ENCODE results near the gene UBL5. TPM values are rescaled to one million over a fixed set of nuclear protein-coding genes. Genes with fewer than 3 reads are reported as not detected.

Gene UBL5
- polyA plus RNA-seq, 1 of the 3 experiments (the other 2 are of a cell fraction): 2,602 TPM

DNA sequence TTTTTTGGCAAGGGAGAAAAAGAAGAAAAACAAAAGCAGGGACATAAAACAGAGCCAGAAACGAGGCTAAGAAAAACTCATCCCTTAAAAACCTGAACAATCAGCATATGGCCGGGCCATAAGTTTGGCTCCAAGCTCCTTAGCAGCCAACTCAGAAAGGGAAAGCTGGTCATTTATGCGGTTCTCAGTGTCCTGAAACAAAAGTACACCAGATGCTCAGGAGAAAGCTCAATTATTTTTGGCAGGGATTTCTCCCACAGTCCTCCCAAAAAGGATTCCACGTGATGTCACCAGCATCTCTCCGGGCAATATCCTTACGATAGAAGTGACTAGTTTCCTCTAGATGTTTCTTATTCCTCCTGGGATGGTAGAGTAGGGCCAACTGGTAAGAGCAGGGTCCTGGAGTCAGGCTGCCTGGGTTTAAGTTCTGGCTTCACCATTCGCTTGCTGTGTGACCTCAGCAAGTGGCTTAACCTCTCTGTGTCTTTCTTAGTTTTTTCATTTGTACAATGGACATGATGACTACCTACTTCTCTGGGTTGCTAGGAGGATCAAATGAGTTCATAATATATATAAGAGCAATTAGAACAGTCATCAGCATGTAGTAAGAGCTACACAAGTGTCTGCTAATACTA lies 41.4 kb downstream of the UBL5 start (continued):
- TF ChIP-seq RFX5 (IDR thresholded peaks at IDR 0.05; ENCODE audit: low read length) (no peak), EP300 (IDR thresholded peaks at IDR 0.05; ENCODE audit: borderline replicate concordance in 1 of 2, low read depth in 1 of 2, low read length in 1 of 2) (no peak)
- TF ChIP-seq, protein P1, sequence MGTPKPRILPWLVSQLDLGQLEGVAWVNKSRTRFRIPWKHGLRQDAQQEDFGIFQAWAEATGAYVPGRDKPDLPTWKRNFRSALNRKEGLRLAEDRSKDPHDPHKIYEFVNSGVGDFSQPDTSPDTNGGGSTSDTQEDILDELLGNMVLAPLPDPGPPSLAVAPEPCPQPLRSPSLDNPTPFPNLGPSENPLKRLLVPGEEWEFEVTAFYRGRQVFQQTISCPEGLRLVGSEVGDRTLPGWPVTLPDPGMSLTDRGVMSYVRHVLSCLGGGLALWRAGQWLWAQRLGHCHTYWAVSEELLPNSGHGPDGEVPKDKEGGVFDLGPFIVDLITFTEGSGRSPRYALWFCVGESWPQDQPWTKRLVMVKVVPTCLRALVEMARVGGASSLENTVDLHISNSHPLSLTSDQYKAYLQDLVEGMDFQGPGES (IDR thresholded peaks at IDR 0.05; ENCODE audit: low read depth, low read length): no peak

DNA sequence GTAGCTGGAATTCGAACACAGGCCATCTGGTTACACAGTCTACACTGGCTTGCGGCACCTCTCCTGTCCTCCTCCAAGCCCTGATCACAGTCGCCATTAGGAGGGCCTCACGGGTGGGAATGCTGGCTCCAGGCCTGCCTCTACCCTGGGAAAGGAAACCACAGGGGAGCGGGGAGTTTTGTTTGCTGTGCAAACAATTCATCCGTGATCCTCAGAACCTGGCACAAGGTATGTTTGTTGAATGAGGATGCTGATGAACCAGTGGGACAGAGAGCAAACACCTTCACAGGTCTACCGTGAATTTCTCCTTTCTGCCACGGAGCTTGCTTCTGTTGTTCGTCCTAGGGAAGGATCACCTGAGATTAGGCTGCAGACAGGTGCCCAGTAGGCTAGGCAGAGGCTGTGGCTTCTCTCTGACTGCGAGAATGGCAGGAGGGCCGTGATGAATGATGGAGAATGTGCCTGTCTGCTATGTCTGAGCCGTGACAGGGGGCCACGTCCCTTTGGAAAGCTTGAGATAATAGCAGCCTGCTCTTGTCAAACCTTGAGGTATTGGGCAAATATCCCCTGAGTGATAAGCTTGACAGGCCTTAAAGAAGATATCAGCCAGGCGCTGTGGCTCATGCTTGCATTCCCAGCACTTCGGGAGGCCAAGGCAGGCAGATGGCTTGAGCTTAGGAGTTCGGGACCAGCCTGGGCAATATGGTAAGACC lies 44.1 kb downstream of the UBL5 start:
- ChIA-PET CTCF (interaction anchor here (0.8 to 1.0 kb wide), 2 partner anchors 10 to 24 kb away, joined by 3 read pairs; no protein-coding TSS in a partner anchor), POLR2A (interaction anchor here (0.8 kb wide), 1 partner anchor 14 kb away, joined by 3 read pairs; no protein-coding TSS in a partner anchor)
- peaks cover 0 to 4% of the 10 kb centered on the region in 2 experiments; a peak in 1 of 4 replicates for H3K4me1 ChIP-seq (ENCODE audit: control insufficient read depth in 1 of 2, insufficient read depth in 2 of 2, low read depth in 1 of 2, low read length in 1 of 2)

More for the DNA sequence above, 44.1 kb downstream of the UBL5 start:
- Histone ChIP-seq H3K9me3 (no peaks in the 10 kb centered on the region), H4K20me1 (ENCODE audit: insufficient read depth) (no peaks in the 10 kb centered on the region), H3K27ac (ENCODE audit: low read depth in 2 of 2, low read length in 1 of 2) (no peak overlapping the region), H3K9ac (no peak overlapping the region), H3K9me2 (no peaks in the 10 kb centered on the region), H3K36me3 (replicated peaks in 1 of 2; ENCODE audit: control insufficient read depth in 1 of 2, insufficient read depth in 2 of 2, low read length in 1 of 2) (no peaks in the 10 kb centered on the region), H3K27me3 (ENCODE audit: insufficient read depth) (no peaks in the 10 kb centered on the region), H3K4me2 (no peak overlapping the region), H3F3A (replicated peaks; ENCODE audit: insufficient read depth) (no peaks in the 10 kb centered on the region), H2AFZ (ENCODE audit: low read depth) (no peak overlapping the region), H3K4me3 (ENCODE audit: low read depth in 2 of 2, low read length in 1 of 2) (no peak overlapping the region), H3K79me2 (ENCODE audit: insufficient read depth) (no peaks in the 10 kb centered on the region)
- 80% methylated on average over 15 of the region's 16 CpGs for WGBS (ENCODE audit: low lambda C conversion rate)
- DNase-seq: no peak
- no peak for TF ChIP-seq NRF1 (IDR thresholded peaks at IDR 0.05; ENCODE audit: low read depth, low read length)
- no peak for TF ChIP-seq FOXJ3 (CRISPR knock-in tag; IDR thresholded peaks at IDR 0.05)
- no peak for TF ChIP-seq TAF1 (IDR thresholded peaks at IDR 0.05; ENCODE audit: borderline replicate concordance, low read depth, low read length)
- TF ChIP-seq, protein P2, sequence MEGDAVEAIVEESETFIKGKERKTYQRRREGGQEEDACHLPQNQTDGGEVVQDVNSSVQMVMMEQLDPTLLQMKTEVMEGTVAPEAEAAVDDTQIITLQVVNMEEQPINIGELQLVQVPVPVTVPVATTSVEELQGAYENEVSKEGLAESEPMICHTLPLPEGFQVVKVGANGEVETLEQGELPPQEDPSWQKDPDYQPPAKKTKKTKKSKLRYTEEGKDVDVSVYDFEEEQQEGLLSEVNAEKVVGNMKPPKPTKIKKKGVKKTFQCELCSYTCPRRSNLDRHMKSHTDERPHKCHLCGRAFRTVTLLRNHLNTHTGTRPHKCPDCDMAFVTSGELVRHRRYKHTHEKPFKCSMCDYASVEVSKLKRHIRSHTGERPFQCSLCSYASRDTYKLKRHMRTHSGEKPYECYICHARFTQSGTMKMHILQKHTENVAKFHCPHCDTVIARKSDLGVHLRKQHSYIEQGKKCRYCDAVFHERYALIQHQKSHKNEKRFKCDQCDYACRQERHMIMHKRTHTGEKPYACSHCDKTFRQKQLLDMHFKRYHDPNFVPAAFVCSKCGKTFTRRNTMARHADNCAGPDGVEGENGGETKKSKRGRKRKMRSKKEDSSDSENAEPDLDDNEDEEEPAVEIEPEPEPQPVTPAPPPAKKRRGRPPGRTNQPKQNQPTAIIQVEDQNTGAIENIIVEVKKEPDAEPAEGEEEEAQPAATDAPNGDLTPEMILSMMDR (IDR thresholded peaks at IDR 0.05): no peak
- no peak for TF ChIP-seq RCOR1 (IDR thresholded peaks at IDR 0.05; ENCODE audit: low read length)
- no peak for TF ChIP-seq EZH2phosphoT487 (IDR thresholded peaks at IDR 0.05; ENCODE audit: borderline replicate concordance, low read depth)
- no peak for TF ChIP-seq RXRA (IDR thresholded peaks at IDR 0.05; ENCODE audit: borderline replicate concordance, low read depth)
- no peak for TF ChIP-seq GATA2 (CRISPR knock-in tag; IDR thresholded peaks at IDR 0.05)
- no peak for TF ChIP-seq YY1 (IDR thresholded peaks at IDR 0.05; ENCODE audit: low read depth)
- TF ChIP-seq EP300 (IDR thresholded peaks at IDR 0.05; ENCODE audit: borderline replicate concordance in 1 of 2, low read depth in 1 of 2, low read length in 1 of 2): no peak
- TF ChIP-seq RFX5 (IDR thresholded peaks at IDR 0.05; ENCODE audit: low read length): no peak
- no peak for TF ChIP-seq MEF2A (IDR thresholded peaks at IDR 0.05; ENCODE audit: borderline replicate concordance, low read depth)
- TF ChIP-seq ELF1 (IDR thresholded peaks at IDR 0.05): no peak
- TF ChIP-seq SMC3 (IDR thresholded peaks at IDR 0.05; ENCODE audit: low read depth, low read length): no peak
- TF ChIP-seq CHD2 (IDR thresholded peaks at IDR 0.05; ENCODE audit: low read length, partially characterized antibody): no peak
